ENCODE results near the gene MGAT5.

MGAT5 gene

GRCh38 chr2:134231965-134232340 is 21.9 kb upstream of the MGAT5 start:
- no peak for DNase-seq

GRCh38 chr2:134232461-134232860 is 21.4 kb upstream of the MGAT5 start:
- DNase-seq: no peak

- no peak for DNase-seq
Observed at GRCh38 chr2:134232868-134233727, 20.8 kb upstream of the MGAT5 start.

GRCh38 chr2:134233728-134234136 is 20.1 kb upstream of the MGAT5 start:
- no peak for DNase-seq

GRCh38 chr2:134234535-134234934 is 19.3 kb upstream of the MGAT5 start:
- DNase-seq: peak; percentile 36

- no peak for DNase-seq
Observed at GRCh38 chr2:134235510-134236144, 18.2 kb upstream of the MGAT5 start.

DNA sequence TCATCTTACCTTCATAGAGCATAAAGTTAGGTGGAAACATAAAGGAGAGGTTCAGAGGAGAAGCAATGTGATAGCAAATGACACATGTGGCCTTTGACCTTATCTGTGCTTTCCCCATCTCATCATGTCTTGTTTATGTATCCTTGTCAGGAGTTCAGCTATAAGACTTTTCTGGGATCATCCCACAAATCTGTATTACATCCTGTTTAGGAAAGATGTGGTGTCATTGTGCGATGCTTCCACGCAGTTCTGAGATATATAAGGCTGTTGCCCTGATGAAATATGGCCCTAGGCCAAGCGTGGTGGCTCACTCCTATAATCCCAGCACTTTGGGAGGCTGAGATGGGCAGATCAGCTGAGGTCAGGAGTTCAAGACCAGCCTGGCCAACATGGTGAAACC is 15.5 kb upstream of the MGAT5 start:
- no peak for DNase-seq

GRCh38 chr2:134240061-134240460 is 13.8 kb upstream of the MGAT5 start:
- peak; percentile 4 for DNase-seq

- DNase-seq: no peak
Observed at GRCh38 chr2:134241911-134242310, 12.0 kb upstream of the MGAT5 start.

GRCh38 chr2:134243244-134243643 is 10.6 kb upstream of the MGAT5 start:
- no peak for DNase-seq

DNA sequence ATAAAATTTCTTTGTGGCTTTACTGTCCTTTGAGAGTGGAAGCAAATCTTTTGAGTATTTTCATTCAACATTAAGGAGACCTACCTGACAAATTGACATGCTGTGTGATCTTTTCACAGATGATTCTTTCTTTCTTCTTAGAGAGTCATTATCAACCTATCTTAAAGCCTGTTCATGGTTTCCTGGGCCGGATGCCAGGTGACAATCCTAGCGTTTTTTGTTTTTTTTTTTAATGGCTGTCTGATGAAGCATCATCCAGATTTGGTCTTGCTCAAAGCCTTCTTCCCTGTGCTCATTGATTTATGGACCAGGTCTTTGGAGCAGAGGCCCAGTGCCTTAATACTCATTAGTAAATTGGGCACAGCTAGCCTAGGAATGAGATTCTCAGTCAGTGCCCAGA is 9.8 kb upstream of the MGAT5 start:
- peak; percentile 20 for DNase-seq

- no peak for DNase-seq
Observed at GRCh38 chr2:134244587-134244986, 9.3 kb upstream of the MGAT5 start.

DNA sequence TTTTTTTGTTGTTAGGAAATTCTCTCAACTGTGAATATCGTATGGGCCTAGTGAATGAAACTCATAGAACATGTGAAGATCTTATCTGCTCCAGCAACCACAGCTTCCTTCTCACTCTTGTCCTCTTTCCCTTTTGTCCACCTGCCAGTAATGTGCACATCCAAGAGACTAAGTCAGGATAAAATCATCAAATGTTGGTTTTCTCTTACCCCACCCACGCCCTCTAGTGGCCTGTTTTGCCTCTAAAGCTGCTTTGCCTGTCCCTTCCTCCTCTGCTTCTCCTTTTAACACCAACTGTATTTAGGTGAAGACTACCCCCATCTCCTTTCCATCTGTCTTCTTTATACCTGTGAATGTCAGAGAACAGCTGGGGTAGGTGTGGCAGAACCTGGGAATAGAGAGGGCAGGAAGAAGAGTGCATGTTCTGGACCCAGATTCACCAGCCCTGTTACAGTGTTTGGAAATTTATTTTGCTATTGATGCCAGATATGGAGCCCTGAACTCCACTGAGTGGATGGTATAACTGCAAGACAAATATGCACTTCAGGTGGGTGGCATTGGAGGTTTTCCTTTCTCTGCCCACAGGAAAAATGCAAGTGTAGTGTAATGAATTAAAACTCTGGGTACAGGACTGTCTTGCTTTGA is 8.4 kb upstream of the MGAT5 start:
- DNase-seq: peak; percentile 84

DNA sequence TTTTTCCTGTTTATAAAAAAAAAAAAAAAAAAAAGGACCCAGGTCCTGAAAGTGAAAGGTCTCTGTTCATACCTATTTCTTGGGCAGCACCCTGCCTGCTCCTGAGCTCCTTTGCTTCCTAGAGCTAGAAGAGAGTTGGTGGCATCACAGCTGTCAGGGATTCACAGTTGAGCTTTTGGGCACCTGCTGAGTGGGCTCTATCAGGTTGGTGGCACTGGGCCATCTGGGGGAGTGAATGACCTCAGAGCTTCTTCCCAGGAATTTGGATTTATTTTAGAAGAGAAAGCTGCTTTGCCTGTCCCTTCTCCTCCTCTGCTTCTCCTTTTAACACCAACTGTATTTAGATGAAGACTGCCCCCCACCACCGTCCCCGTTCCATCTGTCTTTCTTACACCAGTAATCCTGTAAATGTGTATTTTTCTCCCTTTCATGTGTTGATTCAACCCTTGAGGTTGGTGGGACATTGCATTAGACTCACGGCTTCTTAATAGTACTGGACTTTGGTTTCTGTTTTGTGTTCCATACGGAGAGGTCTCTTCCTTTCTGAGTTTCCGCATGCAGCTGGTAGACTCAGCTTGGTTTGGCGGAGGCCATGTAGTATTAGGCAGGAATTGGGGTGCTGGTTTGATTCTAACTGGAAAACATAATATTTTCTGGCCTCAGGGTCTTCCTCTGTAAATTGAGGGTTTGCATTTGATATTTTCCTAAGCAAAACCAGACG is 7.6 kb upstream of the MGAT5 start:
- peak; percentile 54 for DNase-seq

DNA sequence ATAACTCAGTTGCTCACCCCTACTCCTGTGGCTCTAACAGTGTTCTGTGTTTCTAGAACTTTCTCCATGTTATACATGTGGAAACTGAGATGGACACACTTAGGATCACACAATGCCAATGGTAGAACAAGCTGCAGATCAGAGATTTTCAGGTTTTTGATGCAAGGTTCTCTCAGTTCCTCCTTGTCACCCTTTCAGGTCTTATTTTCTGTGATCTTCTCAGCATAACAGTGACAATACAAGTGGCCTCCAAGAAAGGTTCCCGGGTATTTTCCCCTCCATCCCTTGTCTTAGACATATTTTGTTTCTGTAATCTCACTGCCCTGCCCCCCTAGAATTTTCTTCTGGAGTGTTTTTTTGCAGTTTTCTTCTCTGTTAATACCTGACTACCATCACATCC is 6.2 kb upstream of the MGAT5 start:
- no peak for DNase-seq

- DNase-seq: no peak
Observed at GRCh38 chr2:134248913-134249312, 5.0 kb upstream of the MGAT5 start.

DNA sequence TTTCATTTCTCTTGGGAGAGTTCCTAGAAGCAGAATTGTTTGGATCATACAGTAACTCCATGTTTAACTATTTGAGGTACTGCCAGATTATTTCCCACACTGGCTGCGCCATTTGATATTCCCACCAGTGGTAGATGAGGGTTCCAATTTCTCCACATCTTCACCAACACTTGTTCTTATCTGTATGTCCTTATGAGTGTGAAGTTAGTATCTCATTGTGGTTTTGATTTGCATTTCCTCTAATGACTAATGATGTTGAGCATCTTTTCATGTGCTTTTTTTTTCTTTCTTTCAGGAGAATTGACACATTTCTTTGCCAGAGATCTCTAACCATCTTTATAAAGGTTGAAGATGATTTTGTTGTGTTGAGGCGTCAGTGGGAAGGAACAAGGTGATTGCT is 4.1 kb upstream of the MGAT5 start:
- DNase-seq: no peak

GRCh38 chr2:134250840-134251461 is 2.9 kb upstream of the MGAT5 start:
- peak; percentile 10 for DNase-seq

- peak; percentile 84 for DNase-seq
Observed at GRCh38 chr2:134252092-134252750, 1.7 kb upstream of the MGAT5 start.

GRCh38 chr2:134253117-134253704 is 661 bp upstream of the MGAT5 start:
- DNase-seq: peak; percentile 32

DNA sequence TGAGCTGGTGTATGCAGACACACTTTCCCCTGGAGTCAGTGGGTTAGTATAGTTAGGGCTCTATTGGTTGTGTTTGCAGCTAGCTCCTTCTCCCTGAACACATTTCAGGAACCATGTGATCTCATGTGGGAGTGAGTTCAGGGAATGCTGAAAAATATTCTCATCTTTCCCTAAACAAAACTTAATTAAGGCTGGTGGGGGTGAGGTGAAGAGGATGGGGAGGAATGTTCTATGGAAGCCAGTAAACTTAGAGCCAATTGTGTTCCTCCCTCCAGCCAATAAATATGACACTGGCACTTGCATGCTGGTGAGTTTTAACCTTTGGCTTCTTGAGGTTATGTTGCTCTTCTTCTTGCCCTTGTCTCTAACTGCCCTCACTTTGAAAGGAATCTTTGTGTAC is 952 bp downstream of the MGAT5 start:
- no peak for DNase-seq

- no peak for DNase-seq
Observed at GRCh38 chr2:134256956-134257355, 3.1 kb downstream of the MGAT5 start.
